Endothelial cell of umbilical vein (primary cell): ENCODE data around the gene CTBP2. TPM values are rescaled to one million over a fixed set of nuclear protein-coding genes. Genes with fewer than 3 reads are reported as not detected.

Source experiments
- BruUV-seq: library from RNA; stranded (reverse); fragments of 400-500 nt; replicated peaks from 2 replicates; lab custom pipeline; 2021; lab: Mats Ljungman, UMichigan
- CTCF ChIA-PET: fragments of 300-600, 350-600 bp; sonication (Branson Sonifier 250); formaldehyde crosslinking; loops from one replicate; lab custom pipeline; 2021; ENCODE audit warnings: antibody characterized with exemption, inconsistent platforms; lab: Charles Lee
- POLR2A ChIA-PET: fragments of 300-600, 350-600 bp; sonication (Branson Sonifier 250); formaldehyde crosslinking; loops from one replicate; lab custom pipeline; 2021; ENCODE audit warnings: antibody characterized with exemption, inconsistent platforms; lab: Charles Lee
- DNase-seq: peaks from one replicate; pipeline ENCODE4 v3.0.0-alpha.2; 2011; ENCODE audit warnings: low read depth, low spot score
- FAIRE-seq: peaks from 2 replicates; lab custom pipeline; 2011; peaks lifted over from hg19 to GRCh38; lab: Jason Lieb, UNC
- H2AFZ ChIP-seq: 2 replicates; pipeline ENCODE4 v1.6.0; 2012; ENCODE audit warnings: low read depth, low read length, control low read depth, inconsistent platforms
- H3K27ac ChIP-seq: 2 replicates; pipeline ENCODE4 v1.5.1; 2011; ENCODE audit warnings: low read depth, mild to moderate bottlenecking, control low read depth, low read length, moderate library complexity; ENCODE audit not compliant: insufficient read depth
- H3K27me3 ChIP-seq, 2 experiments: 2 replicates each; pipeline versions ENCODE4 v1.6.0 to v1.6.1; 2011; ENCODE audit warnings: low read length in 2 of 2, mixed read lengths in 1 of 2; ENCODE audit not compliant: control insufficient read depth in 2 of 2, insufficient read depth in 2 of 2
- H3K36me3 ChIP-seq, 2 experiments: 2 replicates in 1 of 2; 3 replicates in 1 of 2; pipeline ENCODE4 v1.5.1; 2011; ENCODE audit warnings: low read length in 2 of 2, mild to moderate bottlenecking in 1 of 2, moderate library complexity in 1 of 2; ENCODE audit not compliant: control insufficient read depth in 2 of 2, insufficient read depth in 2 of 2; ENCODE audit errors: extremely low read depth in 1 of 2
- H3K4me1 ChIP-seq: 3 replicates; pipeline ENCODE4 v1.5.1; 2011; ENCODE audit warnings: mild to moderate bottlenecking, low read length; ENCODE audit not compliant: control insufficient read depth, insufficient read depth; ENCODE audit errors: extremely low read depth
- H3K4me2 ChIP-seq: 2 replicates; pipeline ENCODE4 v1.6.1; 2011; ENCODE audit warnings: low read length, control low read depth, mixed read lengths; ENCODE audit not compliant: insufficient read depth
- H3K4me3 ChIP-seq, 3 experiments: fragments of 200-600 bp in 1 of 3; sonication (generic), shearing (Covaris generic) in 1 of 3; replicated peaks in 1 of 3; 2 replicates each; pipeline ENCODE4 v1.5.1; 2011 to 2016; ENCODE audit warnings: control low read depth in 3 of 3, low read length in 3 of 3, mild to moderate bottlenecking in 2 of 3, inconsistent platforms in 1 of 3, low read depth in 1 of 3, moderate library complexity in 1 of 3; ENCODE audit not compliant: insufficient read depth in 1 of 3
- H3K79me2 ChIP-seq: 2 replicates; pipeline ENCODE4 v1.6.0; 2012; ENCODE audit warnings: low read length, inconsistent platforms; ENCODE audit not compliant: control insufficient read depth, insufficient read depth
- H3K9ac ChIP-seq: replicated peaks from 2 replicates; pipeline ENCODE3; 2011; ENCODE audit warnings: low read length, control low read depth; ENCODE audit not compliant: insufficient read depth; ENCODE audit errors: extremely low read depth
- H3K9me1 ChIP-seq: replicated peaks from 3 replicates; pipeline ENCODE4 v1.6.0; 2011; ENCODE audit warnings: mild to moderate bottlenecking, low read length; ENCODE audit not compliant: control insufficient read depth, insufficient read depth; ENCODE audit errors: extremely low read depth
- H3K9me3 ChIP-seq: replicated peaks from 2 replicates; pipeline ENCODE4 v1.5.1; 2012; ENCODE audit warnings: low read length, inconsistent platforms; ENCODE audit not compliant: control insufficient read depth, insufficient read depth
- H4K20me1 ChIP-seq: replicated peaks from 2 replicates; pipeline ENCODE3; 2011; ENCODE audit warnings: mild to moderate bottlenecking, low read length; ENCODE audit not compliant: control insufficient read depth, insufficient read depth; ENCODE audit errors: extremely low read depth
- CTCF ChIP-seq, 2 donors: IDR thresholded peaks; 1 replicate in 1 of 2; 2 replicates in 1 of 2; pipeline ENCODE4 v1.5.1; 2011; ENCODE audit warnings: low read length in 2 of 2, mild to moderate bottlenecking in 2 of 2, moderate library complexity in 2 of 2, control low read depth in 1 of 2, inconsistent platforms in 1 of 2, low read depth in 1 of 2; ENCODE audit not compliant: insufficient read depth in 1 of 2; ENCODE audit errors: extremely low read depth in 1 of 2
- EZH2 ChIP-seq: IDR thresholded peaks from 2 replicates; pipeline ENCODE4 v1.6.1; 2012; ENCODE audit warnings: borderline replicate concordance, low read depth, mild to moderate bottlenecking, moderate library complexity, low read length, inconsistent platforms; ENCODE audit not compliant: severe bottlenecking
- FOS ChIP-seq: IDR thresholded peaks from 2 replicates; pipeline ENCODE4 v1.6.1; 2011; ENCODE audit warnings: mild to moderate bottlenecking, low read length, moderate library complexity, borderline replicate concordance; ENCODE audit not compliant: insufficient read depth
- GATA2 ChIP-seq: IDR thresholded peaks from 2 replicates; pipeline ENCODE4 v1.7.0; 2011; ENCODE audit warnings: low read depth, mild to moderate bottlenecking, moderate library complexity, mixed read lengths, low read length; ENCODE audit not compliant: insufficient read length, insufficient read depth
- JUN ChIP-seq: IDR thresholded peaks from 2 replicates; pipeline ENCODE4 v1.6.1; 2011; ENCODE audit warnings: borderline replicate concordance, low read depth; ENCODE audit not compliant: insufficient read length, insufficient read depth
- MYC ChIP-seq: IDR thresholded peaks from one replicate; pipeline ENCODE4 v1.6.1; 2011; ENCODE audit warnings: mild to moderate bottlenecking, low read depth, low read length
- POLR2A ChIP-seq: IDR thresholded peaks from 2 replicates; pipeline ENCODE4 v1.6.1; 2012; ENCODE audit warnings: low read depth, mild to moderate bottlenecking, control low read depth, low read length
- POLR2AphosphoS5 ChIP-seq: IDR thresholded peaks from 2 replicates; pipeline ENCODE4 v1.6.1; 2012; ENCODE audit warnings: low read depth, mild to moderate bottlenecking, control low read depth, low read length, moderate library complexity; ENCODE audit not compliant: insufficient read depth
- dilution Hi-C: fragments of 300-500 bp; cut with MboI; formaldehyde crosslinking; loops from one replicate; pipeline ENCODE4 v1.15.0; 2019; ENCODE audit warnings: low sequenced_read_pairs; ENCODE audit not compliant: extremely low pct_ligation_motif_present
- intact Hi-C: fragments of 100-400 bp; cut with micrococcal nuclease; formaldehyde crosslinking; loops from one replicate; pipeline ENCODE4 v1.10.0; 2022
- polyA plus RNA-seq, 4 experiments: library from polyadenylated mRNA; depleted of rRNA in 3 of 4; stranded (reverse) in 3 of 4; unstranded in 1 of 4; fragments of >200 nt; gene quantifications; 2 replicates each; pipeline versions ENCODE4 v1.2.1 to v1.2.3, GENCODE V29; 2011 to 2012; ENCODE audit warnings: missing spikeins in 1 of 4
- total RNA-seq: library from RNA; stranded (reverse); gene quantifications from 2 replicates; pipeline ENCODE4 v1.2.3, GENCODE V29; 2021
- TF ChIP-seq, protein P1 (sequence below): IDR thresholded peaks from 2 replicates; pipeline ENCODE4 v1.6.1; 2011; ENCODE audit not compliant: insufficient read depth, insufficient read length

The CTBP2 gene
- total and polyA plus RNA-seq, 2 donors (not counting 3 experiments of a cell fraction or from before 2014, with no cell fraction given): 118 to 128 TPM

GRCh38 chr10:125000366-125001312 lies 159.7 kb downstream of the CTBP2 start:
- ChIA-PET CTCF (interaction anchor here (2.8 kb wide), 1 partner anchor 8 kb away, joined by 18 read pairs; no protein-coding TSS in a partner anchor), POLR2A (no interaction called here)
- no peak overlapping the region for H3K4me2 ChIP-seq
- H3K4me1 ChIP-seq: no peaks in the 10 kb centered on the region
- no peak for DNase-seq
- no peak overlapping the region for H3K9ac ChIP-seq
- H2AFZ ChIP-seq: no peak overlapping the region
- H3K79me2 ChIP-seq: peaks cover 11% of the 10 kb centered on the region
- no peak overlapping the region for H3K4me3 ChIP-seq
- TF ChIP-seq POLR2AphosphoS5: no peak
- TF ChIP-seq CTCF (IDR thresholded peaks at IDR 0.05; ENCODE audit: extremely low read depth in 1 of 2, insufficient read depth in 1 of 2, low read depth in 1 of 2, low read length in 2 of 2): no peak
- no peak for TF ChIP-seq MYC
- no peak for TF ChIP-seq POLR2A
- no peak for TF ChIP-seq EZH2
- no peak for TF ChIP-seq FOS
- TF ChIP-seq JUN: no peak
- no peak for TF ChIP-seq GATA2
- TF ChIP-seq, protein P1, sequence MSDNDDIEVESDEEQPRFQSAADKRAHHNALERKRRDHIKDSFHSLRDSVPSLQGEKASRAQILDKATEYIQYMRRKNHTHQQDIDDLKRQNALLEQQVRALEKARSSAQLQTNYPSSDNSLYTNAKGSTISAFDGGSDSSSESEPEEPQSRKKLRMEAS: no peak
- dilution Hi-C loops (no loop called here), intact Hi-C loops (no loop called here)
- peaks cover 12 to 79% of the 10 kb centered on the region in 2 experiments for H3K36me3 ChIP-seq
- no peaks in the 10 kb centered on the region for H3K9me1 ChIP-seq
- no TSS peak for BruUV-seq
- FAIRE-seq: no peak
- H4K20me1 ChIP-seq: no peaks in the 10 kb centered on the region
- H3K9me3 ChIP-seq: no peaks in the 10 kb centered on the region
- no peak overlapping the region for H3K27ac ChIP-seq
- H3K27me3 ChIP-seq: no peaks in the 10 kb centered on the region
